ENCODE measurements around the gene ALKBH7.

DNA sequence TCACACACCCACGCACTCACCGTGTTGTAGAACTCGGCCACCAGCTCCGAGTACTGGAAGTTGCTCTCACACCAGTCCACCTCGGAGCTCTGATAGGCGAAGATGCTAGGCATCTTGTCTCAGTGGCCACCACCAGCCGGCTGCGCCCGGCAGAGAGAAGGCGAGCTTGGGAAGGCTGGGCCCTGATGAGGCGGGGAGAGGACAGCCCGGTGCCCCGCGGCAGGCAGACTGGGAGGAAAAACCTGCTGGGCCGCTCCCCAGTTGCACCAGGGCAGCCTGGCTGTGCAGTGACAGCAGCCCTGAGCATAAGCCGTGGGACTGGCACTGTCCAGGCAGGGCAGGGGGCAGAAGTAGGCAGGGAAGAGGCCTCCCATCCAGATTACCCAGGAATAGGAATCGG is 39.2 kb upstream of the ALKBH7 start, which contains the start of gene ACER1:
- TF ChIP-seq TARDBP (IDR thresholded peaks at IDR 0.05) (no peak), SP1 (IDR thresholded peaks at IDR 0.05) (no peak), CTBP1 (IDR thresholded peaks at IDR 0.05; ENCODE audit: borderline replicate concordance) (no peak), LEF1 (IDR thresholded peaks at IDR 0.05; ENCODE audit: borderline replicate concordance) (no peak), BHLHE40 (IDR thresholded peaks at IDR 0.05; ENCODE audit: borderline replicate concordance) (no peak), ELF4 (IDR thresholded peaks at IDR 0.05) (no peak), FOXK2 (IDR thresholded peaks at IDR 0.05) (no peak)
